ENCODE measurements around the gene AUP1. TPM values are rescaled to one million over a fixed set of nuclear protein-coding genes. Genes with fewer than 3 reads are reported as not detected.
A peak's percentile ranks its signal among the peaks of the same experiment; 100 is the strongest.

AUP1 gene
- total and polyA plus RNA-seq, 2 of the 4 experiments (the other 2 are of a cell fraction) = 47.5 to 100.0 TPM

GRCh38 chr2:74571058-74571457, 41.6 kb upstream of the AUP1 start:
- H2AK5ac ChIP-seq (ENCODE audit: low read depth, low read length) = peak overlapping the region; percentile 40
- in situ Hi-C loops (cut with MboI; ENCODE audit: low sequenced_read_pairs) = no loop called here
- peak overlapping the region; percentile 42; the same call in 1 of the 2 replicates for H4K5ac ChIP-seq (ENCODE audit: low read depth, low read length)
- peak overlapping the region; percentile 87; the same call in 2 of the 3 replicates for H2BK15ac ChIP-seq (ENCODE audit: low read depth, low read length)
- H3K9me1 ChIP-seq (ENCODE audit: insufficient read depth, low read length) = peaks cover 15% of the 10 kb centered on the region
- no peaks in the 10 kb centered on the region for H3K9me3 ChIP-seq (ENCODE audit: control insufficient read depth, insufficient read depth, low read length)
- DNase-seq (no peak), ATAC-seq (ENCODE audit: low read depth) (no peak)
- no peaks in the 10 kb centered on the region for H3K79me1 ChIP-seq (ENCODE audit: low read depth in 1 of 2, low read length in 2 of 2)
- peak overlapping the region; percentile 19 for H2BK5ac ChIP-seq (ENCODE audit: low read depth, low read length, poor library complexity, severe bottlenecking)
- intact Hi-C loops (cut with micrococcal nuclease) = no loop called here
- H3K4me3 ChIP-seq (ENCODE audit: insufficient read depth, low read depth, low read length) = no peak overlapping the region
- H4K91ac ChIP-seq (ENCODE audit: insufficient read depth, low read depth, low read length) = 0 out of 2 replicates have a peak overlapping the region, but pooled peaks have one; percentile 2
- dilution Hi-C loops (cut with HindIII; ENCODE audit: low sequenced_read_pairs, unreplicated experiment) = no loop called here
- no peaks in the 10 kb centered on the region for H3K36me3 ChIP-seq (ENCODE audit: control insufficient read depth, insufficient read depth, low read length)
- 78% methylated on average over 1 of the region's 1 CpG; no CpG with 5 or more reads in 1 of the 2 experiments for WGBS, 2 experiments (ENCODE audit: extremely low coverage in 2 of 2, insufficient read length in 1 of 2)
- H4K8ac ChIP-seq (ENCODE audit: low read depth in 2 of 2, low read length in 2 of 2) = peak overlapping the region in 1 of 2 experiments; percentile 49; a peak in 2 of 4 replicates
- H3K27me3 ChIP-seq (ENCODE audit: control insufficient read depth, insufficient read depth, low read length) = no peaks in the 10 kb centered on the region
- H3K27ac ChIP-seq (ENCODE audit: insufficient read depth, low read length) = no peak overlapping the region
- TF ChIP-seq CEBPB (IDR thresholded peaks at IDR 0.05; ENCODE audit: low read depth, low read length) (no peak), CTCF (conservative IDR thresholded peaks at IDR 0.05; ENCODE audit: low read depth, low read length) (no peak), BHLHE40 (IDR thresholded peaks at IDR 0.05; ENCODE audit: low read depth, low read length) (no peak), MAZ (IDR thresholded peaks at IDR 0.05; ENCODE audit: borderline replicate concordance, low read depth, low read length) (no peak), NFE2L2 (IDR thresholded peaks at IDR 0.05; ENCODE audit: low read depth, low read length) (no peak), USF2 (IDR thresholded peaks at IDR 0.05; ENCODE audit: low read depth, low read length) (no peak), SMC3 (IDR thresholded peaks at IDR 0.05; ENCODE audit: low read depth, low read length) (no peak), RAD21 (IDR thresholded peaks at IDR 0.05; ENCODE audit: low read length) (no peak), FOS (IDR thresholded peaks at IDR 0.05; ENCODE audit: low read depth, low read length) (no peak), ELK1 (IDR thresholded peaks at IDR 0.05; ENCODE audit: borderline replicate concordance, low read depth, low read length) (no peak), RCOR1 (IDR thresholded peaks at IDR 0.05; ENCODE audit: insufficient replicate concordance, low read length) (no peak), POLR2A (IDR thresholded peaks at IDR 0.05; ENCODE audit: low read depth, low read length) (no peak), RFX5 (IDR thresholded peaks at IDR 0.05; ENCODE audit: low read depth, low read length) (no peak), CHD1 (IDR thresholded peaks at IDR 0.05; ENCODE audit: low read depth, low read length) (no peak), MAFK (IDR thresholded peaks at IDR 0.05; ENCODE audit: low read depth, low read length) (no peak), MXI1 (IDR thresholded peaks at IDR 0.05; ENCODE audit: borderline replicate concordance, low read depth, low read length) (no peak)
- no peak overlapping the region for H2AK9ac ChIP-seq (replicated peaks; ENCODE audit: low read depth, low read length, poor library complexity)
- H3K4me1 ChIP-seq (ENCODE audit: control insufficient read depth, insufficient read depth, low read length) = peaks cover 16% of the 10 kb centered on the region
- no peak overlapping the region; the same call in 1 of the 2 replicates for H3K14ac ChIP-seq (replicated peaks; ENCODE audit: low read depth, low read length)
- no peaks in the 10 kb centered on the region for H4K20me1 ChIP-seq (ENCODE audit: insufficient read depth, low read length)
- H3K18ac ChIP-seq (ENCODE audit: low read depth, low read length) = peak overlapping the region; percentile 7; the same call in 1 of the 2 replicates
- no peak overlapping the region for H3K56ac ChIP-seq (ENCODE audit: extremely low read depth, insufficient read depth, low read length)
- H3K23ac ChIP-seq (ENCODE audit: low read depth, low read length) = no peak overlapping the region
- ChIA-PET CTCF (no interaction called here), POLR2A (ENCODE audit: unreplicated experiment) (no interaction called here)
- no peak overlapping the region for H2BK20ac ChIP-seq (ENCODE audit: low read depth, low read length)
- 0 out of 2 replicates have a peak overlapping the region, but pooled peaks have one; percentile 47 for H2BK120ac ChIP-seq (ENCODE audit: low read depth, low read length)
- BruUV-seq (replicated peaks) = no TSS peak
- H2AFZ ChIP-seq (replicated peaks; ENCODE audit: low read length, poor library complexity) = no peak overlapping the region
- H3K9ac ChIP-seq (ENCODE audit: low read depth, low read length) = no peak overlapping the region
- H3K4ac ChIP-seq (ENCODE audit: low read depth, low read length) = peak overlapping the region; percentile 32; the same call in 1 of the 2 replicates
- H3K4me2 ChIP-seq (ENCODE audit: low read depth, low read length) = no peak overlapping the region

All from IMR-90 (cell line).